Hepatocyte (in vitro differentiated cells): Measurements from ENCODE around the gene SPSB2.

Experiments used
- EZH2 ChIP-seq: fragments of 200-600 bp; sonication (generic); IDR thresholded peaks from 2 replicates; pipeline ENCODE4 v1.6.1; 2016; ENCODE audit warnings: antibody characterized with exemption, mild to moderate bottlenecking, borderline replicate concordance
- EZH2phosphoT487 ChIP-seq: fragments of 200-600 bp; sonication (generic); IDR thresholded peaks from one replicate; pipeline ENCODE4 v1.6.1; 2018; ENCODE audit warnings: antibody characterized with exemption, mild to moderate bottlenecking, low read depth, moderate library complexity; ENCODE audit not compliant: unreplicated experiment, severe bottlenecking
- TF ChIP-seq, protein P1 (sequence below): fragments of 200-600 bp; sonication (generic); IDR thresholded peaks from 2 replicates; pipeline ENCODE4 v1.5.1; 2016; ENCODE audit warnings: antibody characterized with exemption, mild to moderate bottlenecking; ENCODE audit not compliant: poor library complexity

DNA sequence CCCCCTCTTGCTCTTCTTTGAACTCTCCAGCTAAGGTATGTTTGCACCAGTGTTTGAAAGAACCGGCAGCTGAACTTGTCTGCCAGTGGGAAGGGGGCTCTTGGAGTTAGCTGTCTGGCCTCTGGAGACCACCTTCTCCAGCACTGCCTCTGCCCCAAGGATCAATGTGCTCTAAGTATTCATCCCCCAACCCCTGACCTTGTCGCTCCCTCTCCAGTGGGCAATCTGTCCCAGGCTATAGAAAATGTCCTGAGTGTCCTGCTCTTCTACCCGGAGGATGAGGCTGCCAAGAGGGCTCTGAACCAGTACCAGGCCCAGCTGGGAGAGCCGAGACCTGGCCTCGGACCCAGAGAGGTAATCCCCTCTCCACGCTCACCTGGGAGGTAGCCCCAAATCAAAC is 42.1 kb downstream of the SPSB2 start:
- no peak for TF ChIP-seq EZH2phosphoT487
- TF ChIP-seq, protein P1, sequence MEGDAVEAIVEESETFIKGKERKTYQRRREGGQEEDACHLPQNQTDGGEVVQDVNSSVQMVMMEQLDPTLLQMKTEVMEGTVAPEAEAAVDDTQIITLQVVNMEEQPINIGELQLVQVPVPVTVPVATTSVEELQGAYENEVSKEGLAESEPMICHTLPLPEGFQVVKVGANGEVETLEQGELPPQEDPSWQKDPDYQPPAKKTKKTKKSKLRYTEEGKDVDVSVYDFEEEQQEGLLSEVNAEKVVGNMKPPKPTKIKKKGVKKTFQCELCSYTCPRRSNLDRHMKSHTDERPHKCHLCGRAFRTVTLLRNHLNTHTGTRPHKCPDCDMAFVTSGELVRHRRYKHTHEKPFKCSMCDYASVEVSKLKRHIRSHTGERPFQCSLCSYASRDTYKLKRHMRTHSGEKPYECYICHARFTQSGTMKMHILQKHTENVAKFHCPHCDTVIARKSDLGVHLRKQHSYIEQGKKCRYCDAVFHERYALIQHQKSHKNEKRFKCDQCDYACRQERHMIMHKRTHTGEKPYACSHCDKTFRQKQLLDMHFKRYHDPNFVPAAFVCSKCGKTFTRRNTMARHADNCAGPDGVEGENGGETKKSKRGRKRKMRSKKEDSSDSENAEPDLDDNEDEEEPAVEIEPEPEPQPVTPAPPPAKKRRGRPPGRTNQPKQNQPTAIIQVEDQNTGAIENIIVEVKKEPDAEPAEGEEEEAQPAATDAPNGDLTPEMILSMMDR, result no peak
- no peak for TF ChIP-seq EZH2
